ENCODE results near the gene MTARC2.

Gene MTARC2

DNA sequence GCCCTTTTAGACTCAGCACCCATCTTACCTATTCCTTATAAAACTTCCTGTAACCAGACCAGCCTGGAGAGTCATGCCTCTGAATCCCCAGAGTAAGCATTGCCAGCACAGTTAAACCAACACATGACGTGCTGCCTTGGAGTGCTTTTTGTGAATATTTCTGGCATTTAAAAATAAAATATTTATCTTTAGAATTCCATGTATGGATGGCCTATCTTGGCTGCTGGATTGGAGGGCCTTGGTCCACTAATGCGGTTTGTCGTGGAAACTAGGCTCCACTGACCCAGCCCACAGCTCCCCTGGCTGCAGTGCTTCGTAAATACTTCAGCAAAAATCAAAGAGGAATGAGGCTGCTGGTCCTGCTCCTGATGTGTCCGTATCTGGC, 56.1 kb downstream of the MTARC2 start:
- DNase-seq, result no peak

DNA sequence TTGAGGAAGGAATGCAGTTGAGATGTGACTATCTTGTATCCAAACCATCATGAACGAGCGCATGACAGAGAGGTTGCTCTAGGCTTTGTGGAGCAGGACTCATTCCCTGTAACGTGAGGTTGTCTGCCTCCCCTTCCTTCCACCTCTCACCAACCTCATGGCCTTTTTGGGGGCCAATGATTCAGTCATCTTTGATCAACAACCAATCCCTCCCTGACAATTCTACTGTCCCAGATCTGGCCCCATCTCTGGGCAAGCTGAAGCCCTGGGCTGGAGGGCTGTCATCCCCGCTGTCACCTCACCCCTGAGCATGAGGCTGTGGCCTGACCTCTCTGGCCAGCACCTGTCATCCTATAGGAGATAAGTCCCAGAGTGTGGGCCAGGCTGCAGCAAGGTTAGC, 58.3 kb downstream of the MTARC2 start:
- DNase-seq, result no peak

DNA sequence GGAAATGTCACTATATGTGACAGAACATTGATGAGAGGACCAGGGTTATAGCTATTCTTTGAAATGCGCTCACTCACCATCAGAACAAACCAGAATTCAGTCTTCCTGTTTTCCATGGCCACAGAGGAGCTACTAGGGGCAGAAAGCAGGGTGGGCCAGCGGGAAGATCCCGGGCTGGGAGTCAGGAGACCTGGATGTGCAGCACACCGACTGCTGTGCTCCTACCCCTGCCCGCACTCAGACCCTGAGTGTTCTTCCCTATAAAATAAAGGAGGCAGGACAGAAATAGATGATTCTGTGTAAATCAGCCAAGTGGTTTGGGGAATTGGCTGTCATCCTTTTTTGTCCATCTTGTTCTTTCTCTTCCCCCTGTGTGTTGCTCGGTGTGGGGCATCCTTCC, 59.6 kb downstream of the MTARC2 start:
- no peak for DNase-seq

DNA sequence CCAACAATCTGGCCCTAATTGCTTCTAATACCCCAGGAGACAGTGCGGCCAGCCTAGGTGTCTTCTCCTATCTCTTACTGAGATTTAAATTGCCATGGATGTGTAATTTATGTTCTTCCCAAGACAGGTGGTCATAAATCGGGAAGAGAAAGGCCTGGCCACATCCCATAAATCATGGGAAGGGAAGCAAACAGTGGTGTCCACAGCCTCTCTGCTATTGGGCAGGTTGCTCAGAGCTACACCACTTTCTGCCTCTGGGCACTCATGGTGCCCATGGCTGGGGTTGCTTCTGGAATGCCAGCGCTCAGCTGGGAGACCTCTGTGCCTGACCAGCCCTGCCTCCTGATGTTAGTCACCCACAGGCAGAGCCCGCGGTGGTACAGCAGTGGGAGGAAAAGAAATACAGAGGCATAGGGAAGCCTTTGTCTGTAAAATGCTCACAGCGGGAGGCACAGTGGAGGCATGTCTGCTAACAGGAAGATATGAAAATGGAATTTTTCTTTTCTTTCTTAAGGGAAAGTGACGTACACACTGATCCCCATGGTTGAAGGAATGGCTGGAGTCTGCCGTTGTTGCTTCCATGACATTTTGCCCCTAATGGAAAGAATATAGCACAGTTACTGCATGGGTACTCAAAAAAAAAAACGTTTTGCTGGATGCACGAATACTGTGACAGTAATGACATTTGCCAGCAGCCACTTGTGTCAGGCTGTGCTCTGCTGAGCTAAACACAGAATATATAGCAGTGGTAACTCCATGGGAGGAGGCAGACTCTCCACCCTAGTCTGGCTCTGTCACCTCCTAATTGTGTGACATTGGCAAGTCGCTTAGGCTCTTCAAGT, 60.4 kb downstream of the MTARC2 start:
- DNase-seq, result no peak

- peak; percentile 12 for DNase-seq
Observed at GRCh38 chr1:220809187-220809550, 61.0 kb downstream of the MTARC2 start.

DNA sequence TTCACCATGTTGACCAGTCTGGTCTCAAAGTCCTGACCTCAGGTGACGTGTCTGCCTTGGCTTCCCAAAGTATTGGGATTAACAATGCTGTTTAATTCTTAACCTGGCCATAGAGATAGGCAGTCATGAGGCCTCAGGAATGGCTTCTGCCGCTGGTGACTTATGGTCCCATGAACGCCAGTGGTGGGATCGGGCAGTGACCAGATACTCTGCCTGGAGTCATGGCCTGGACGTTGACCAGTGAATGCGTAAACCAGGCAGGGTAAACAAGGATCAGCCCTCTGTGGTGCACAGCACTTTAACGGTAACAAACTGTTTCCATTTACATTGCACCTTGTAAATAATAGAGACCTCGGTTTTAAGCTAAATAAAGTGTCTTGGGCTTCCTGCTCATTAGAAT, 61.6 kb downstream of the MTARC2 start:
- peak; percentile 45 for DNase-seq

DNA sequence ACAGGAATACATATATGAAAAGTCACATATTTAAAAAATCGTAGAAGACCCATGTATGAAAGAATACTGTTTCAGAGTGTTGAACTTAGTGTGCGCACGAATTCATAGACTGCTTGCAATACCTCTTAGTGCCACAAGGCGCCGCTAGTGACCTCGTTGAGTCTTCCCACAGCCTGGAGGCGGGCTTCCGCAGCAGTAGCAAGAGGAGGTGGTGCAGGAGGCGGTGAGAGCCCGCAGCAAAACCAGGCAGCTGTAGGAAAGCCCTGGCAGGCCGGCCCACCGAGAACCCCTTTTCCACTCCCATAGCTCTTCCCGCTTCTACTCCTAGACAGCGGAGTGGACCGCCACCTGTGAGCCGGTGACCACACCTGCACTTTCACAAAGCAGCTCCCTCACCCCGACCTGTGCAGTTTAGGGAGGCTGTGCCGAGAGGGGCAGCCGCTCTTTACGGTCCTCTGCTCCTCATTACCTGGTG, 62.1 kb downstream of the MTARC2 start:
- DNase-seq, result peak; percentile 90

DNA sequence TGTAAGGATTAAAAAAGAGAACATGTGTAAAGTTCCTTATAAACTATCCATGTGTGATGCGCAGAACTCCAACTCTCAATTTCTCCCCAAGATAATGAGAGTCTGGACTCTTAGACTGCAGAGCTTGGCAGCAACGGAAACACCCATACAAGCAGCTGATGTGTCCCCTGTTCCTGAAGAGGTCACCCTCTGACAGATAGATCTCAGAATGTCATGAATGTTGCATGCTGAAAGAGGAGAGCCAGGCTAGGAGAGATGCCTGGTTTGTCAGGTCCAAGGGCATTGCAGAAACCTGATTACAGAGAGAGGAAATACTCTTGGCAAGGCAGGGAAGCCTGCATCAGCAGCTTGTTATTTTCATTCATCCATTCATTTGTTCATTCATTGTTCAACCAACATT, 62.8 kb downstream of the MTARC2 start:
- no peak for DNase-seq

GRCh38 chr1:220811695-220812094, 63.6 kb downstream of the MTARC2 start:
- DNase-seq, result no peak

DNA sequence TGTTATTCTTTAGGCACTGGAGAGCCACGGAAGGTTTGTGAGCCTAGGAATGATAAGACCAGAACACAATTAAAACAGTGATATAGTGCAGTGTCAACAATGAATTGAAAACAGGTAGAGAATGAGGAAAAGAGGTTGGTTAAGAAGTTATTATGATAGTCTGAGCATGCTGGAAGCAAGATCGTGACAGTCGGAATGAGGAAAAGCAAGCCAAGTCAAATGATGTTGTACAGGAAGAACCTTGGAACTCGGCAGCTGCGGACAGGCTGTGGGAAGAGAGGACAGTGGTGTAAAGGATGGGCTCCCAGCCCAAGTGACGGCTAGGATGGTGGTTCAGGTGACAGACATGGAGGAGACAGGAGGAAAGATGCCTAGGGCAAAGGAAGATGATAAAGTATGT, 64.2 kb downstream of the MTARC2 start:
- DNase-seq, result no peak

GRCh38 chr1:220813013-220813412, 64.9 kb downstream of the MTARC2 start:
- DNase-seq, result no peak

DNA sequence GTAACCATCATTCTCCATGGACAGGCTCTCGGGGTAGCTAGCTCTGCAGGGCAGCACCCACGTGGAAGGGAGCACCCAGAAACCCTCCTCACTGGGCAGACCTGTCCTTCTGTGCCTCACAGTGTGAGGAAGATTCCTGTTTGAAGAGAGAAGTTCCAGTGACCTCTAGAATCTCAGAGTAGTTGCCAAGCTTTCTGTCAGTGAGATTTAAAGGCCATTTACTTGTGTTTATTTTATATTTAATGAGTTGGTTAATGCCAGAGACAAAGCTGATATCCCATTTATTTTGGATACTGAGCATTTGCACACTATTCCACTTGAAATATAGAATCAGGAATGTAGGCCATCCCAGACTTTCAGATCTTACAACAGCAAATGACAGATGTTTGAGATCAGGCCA, 67.3 kb downstream of the MTARC2 start:
- DNase-seq, result no peak

- no peak for DNase-seq
Observed at GRCh38 chr1:220817907-220818306, 69.8 kb downstream of the MTARC2 start.

GRCh38 chr1:220818421-220819173, 70.5 kb downstream of the MTARC2 start:
- DNase-seq, result peak; percentile 98

- no peak for DNase-seq
Observed at GRCh38 chr1:220819467-220820026, 71.4 kb downstream of the MTARC2 start.

DNA sequence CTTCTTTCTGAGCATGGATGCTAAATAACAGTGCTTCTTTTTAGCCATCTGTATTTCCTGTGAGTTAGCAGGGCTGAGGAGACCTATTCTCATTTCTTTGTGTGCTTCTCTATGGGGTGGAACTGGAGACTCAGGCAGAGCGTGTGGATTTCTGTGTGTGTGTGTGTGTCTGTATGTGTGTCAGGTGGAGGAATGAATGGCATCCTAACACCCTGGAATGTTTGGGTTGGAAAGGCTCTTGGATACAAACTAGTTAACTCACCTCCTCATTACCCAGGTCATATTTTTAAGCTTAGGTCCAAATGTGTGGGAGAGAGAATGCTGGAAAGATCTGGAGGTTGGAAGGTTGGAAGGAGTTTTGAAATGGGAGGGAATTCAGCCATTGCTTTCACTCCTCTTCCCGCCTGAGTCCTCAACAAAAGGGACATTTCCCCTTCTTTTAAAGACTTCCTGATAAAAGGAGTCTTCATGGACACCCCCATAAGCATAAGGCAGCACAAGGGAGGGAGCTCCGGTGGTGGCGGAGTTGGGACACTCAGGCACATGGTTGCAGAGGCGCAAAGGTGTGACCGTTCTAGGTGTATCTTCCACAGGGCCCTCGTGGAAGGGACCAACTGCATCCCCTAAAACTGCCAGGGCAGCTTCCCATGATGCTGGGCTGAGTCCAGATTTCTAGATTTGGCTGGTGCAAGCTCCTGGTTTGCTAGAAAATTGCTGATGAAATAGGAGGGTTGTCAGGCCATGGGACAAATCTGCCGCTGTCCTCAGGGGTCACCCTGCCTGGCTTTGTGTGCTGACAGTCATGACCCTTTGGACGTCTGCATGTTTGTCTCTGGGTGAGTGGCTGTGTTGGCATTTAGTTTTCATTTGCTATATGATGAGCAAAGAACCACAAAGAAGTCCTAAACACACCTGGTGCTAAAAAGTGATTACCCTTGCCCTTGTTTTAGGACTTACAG, 76.2 kb downstream of the MTARC2 start:
- DNase-seq, result peak; percentile 73

DNA sequence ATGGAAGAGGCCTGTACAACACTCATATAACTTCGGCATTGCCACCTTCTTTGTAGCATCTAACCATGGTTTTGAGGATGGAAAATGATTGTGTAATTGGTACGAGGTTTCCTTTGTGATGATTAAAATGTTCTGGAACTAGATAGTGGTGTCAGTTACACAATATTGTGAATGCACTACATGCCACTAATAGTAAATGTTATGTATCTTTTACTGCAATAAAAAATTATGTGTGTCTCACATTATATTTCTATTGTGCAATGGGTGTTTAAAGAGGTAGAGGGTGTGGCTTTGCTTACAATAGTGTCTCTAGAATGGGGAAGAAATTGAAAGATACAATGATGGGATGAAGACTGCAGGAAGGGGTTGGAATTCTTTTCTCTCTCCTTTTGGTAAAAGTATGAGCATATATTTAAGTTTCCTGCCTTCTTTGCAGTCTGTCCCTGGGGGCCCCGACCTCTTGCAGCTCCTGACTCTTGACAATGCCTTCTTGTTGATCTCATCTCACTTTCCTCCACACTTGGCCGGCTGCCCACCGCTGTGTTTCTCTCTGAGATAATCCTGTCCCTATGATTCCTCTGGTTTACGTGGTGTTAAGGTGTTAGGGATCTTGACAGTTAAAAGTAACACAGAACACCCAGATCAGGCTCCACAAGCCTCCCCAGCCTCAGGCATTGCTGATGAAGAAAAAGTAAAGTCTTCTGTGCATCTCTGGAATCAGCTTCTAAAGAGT, 77.9 kb downstream of the MTARC2 start:
- no peak for DNase-seq

DNA sequence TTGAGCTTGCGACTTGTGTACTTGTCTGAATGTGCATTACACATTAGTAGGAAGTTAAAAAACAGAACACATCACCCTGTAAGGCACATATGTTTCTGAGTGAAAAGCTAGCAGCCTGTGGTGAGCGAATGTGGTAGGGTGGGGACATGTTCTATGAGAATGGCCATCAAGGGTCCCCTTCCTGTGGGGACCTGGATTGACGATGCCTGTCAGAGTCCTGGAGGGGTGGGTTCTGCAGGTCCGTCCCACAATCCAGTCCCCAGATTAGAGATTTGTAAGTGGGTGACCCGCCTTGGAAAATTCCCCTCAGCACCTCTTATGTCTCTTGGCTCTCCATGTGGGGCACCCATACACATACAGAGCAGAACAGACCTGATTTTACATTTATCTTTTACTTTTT, 78.6 kb downstream of the MTARC2 start:
- no peak for DNase-seq

GRCh38 chr1:220827445-220828178, 79.5 kb downstream of the MTARC2 start:
- DNase-seq, result peak; percentile 69

- DNase-seq, result no peak
Observed at GRCh38 chr1:220828179-220828490, 80.0 kb downstream of the MTARC2 start.

DNA sequence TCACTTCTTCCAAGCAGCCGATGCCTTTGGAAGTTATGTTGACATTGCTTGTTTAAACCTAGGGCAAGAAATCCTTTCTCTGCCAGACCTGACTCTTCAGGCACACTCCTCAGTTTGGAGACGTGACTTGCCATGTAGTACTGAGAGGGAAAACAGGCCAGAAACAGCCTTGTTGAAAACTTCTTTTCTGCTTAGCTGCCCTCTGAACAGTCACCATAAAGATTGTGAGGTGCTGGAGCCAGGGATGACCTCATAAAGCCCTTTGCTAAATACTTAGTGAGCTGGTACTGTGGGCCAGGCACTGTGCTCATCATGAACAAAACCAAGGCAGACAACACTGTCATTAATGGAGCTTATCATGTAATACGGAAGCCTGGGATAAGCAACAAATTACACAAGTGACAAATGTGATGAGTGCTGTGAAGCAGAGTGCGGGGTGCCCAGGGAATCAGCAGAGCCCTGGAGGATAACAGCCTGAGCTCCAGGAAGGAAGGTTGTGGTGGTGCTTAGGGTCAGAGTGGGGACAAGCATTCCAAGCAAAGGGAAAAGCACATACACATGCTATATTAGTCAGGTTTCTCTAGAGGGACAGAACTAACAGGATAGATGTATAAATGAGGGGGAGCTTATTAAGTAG, 80.9 kb downstream of the MTARC2 start:
- peak; percentile 68 for DNase-seq

Measured in islet precursor cell (in vitro differentiated cells).